Stimulated activated CD8-positive, alpha-beta memory T cell treated with anti-CD3 and anti-CD28 coated beads, Interleukin-12 subunit alpha, Interleukin-12 subunit beta, amount 100 ng/mL, for 4 hours (primary cell): ENCODE results near the gene PLCXD3.

Experiments used
- DNase-seq: peaks from one replicate; pipeline ENCODE4 v3.0.0-alpha.2; 2020; ENCODE audit warnings: low read depth

Gene PLCXD3

DNA sequence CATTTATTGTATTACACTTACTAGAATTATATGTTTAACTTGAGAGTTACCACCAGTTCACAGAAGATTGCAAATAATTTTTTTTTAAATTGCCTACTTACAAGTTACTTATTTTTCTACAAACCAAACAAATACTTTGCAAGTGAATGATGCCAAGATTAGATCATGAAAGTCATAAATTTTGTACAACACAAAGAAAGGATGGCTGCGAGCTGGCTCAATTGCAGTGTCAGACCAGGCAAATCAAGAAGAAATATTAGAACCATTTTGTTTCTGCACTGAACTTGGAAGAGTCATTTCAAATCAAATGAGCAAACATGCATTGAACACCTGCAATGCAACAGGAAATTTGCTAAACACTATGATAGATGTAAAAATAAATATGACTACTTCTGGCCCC is 97.3 kb downstream of the PLCXD3 start:
- no peak for DNase-seq

- no peak for DNase-seq
Measured at GRCh38 chr5:41412496-41412895, 97.9 kb downstream of the PLCXD3 start.

DNA sequence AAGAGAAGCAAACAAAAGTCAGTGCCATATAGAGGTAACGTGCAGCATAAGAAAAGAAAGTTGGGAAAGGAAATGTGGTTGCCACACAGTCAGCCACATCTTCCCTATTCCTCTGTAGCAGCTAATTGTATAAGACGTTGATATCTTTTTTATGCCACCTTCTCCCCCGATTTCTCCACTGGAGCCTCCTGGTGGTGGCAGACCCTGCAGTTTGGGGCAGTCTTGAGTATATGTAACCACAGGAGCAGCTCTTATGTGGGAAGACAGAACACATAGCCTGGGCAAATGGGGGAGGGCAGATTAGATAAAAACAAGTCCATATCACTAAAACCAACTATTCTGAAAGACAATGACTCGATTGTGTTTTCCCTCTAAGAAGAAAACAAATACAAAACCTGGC is 99.7 kb downstream of the PLCXD3 start:
- no peak for DNase-seq

DNA sequence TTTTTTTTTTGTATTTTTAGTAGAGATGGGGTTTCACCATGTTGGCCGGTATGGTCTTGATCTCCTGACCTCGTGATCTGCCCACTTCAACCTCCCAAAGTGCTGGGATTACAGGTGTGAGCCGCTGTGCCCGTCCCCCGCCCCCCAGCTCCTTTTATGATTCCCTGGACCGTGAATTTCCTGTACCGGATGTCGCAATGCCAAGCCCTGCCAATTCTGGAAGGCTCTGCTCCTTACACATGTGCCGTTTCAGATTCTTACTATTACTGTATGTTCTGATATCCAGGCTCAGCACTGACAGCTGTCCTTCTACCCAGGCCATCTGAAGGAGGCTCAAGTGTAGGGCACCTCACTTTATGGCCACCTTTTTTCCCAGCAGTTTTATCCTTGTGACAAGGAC is 100.1 kb downstream of the PLCXD3 start:
- no peak for DNase-seq

DNA sequence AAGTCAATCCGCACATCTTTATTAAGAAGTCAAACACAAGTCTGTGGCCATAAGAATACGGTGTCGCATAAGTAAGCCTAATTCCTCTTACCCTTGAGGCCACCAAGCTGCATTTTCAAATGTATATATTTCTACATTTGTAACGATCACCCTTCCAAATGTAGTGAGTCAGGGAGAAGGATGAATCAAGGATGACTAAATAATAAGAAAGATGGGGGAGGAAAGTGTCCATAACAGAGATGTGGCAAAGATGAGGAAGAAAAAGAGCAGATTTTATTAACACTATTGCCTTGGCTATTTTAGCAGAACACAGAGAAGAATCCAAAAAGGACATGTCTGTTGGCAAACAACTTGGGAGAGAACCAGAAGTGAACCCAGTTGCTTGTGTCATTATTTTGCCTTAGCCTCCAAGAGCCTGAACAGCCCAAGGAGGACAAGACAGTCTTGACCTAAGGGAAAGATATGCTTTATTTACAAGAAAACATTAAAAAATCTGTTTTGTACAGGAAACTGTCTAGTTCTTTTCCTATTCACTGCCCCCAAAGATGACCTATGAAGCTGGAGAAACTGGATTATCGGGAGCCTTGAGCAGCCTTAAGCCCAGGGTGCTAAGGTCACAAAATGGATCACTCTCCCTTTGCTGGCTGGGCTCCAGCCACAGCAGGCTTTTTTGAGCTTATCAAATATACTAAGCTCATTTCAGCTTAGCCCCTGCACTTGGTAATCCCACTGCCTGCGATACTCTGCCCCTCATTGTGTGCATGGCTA is 101.5 kb downstream of the PLCXD3 start:
- no peak for DNase-seq

DNA sequence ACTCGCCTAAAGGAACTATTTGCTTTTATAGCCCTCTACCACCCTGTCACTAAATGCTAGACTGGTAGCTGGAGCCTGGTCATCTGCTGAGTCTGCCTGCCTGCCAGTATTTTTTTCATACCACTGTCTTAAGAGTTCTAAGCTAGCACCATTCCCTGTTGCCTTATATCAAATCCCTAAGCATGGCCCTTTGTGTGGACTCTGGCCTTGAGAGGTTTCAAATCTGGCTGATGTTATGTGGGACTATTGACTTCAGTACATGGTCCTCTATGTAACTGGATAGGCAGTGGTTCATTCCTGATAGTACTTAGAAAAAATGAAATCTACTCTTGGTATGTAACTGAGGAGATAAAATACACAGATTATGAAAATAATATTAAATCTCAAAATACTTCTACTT is 103.5 kb downstream of the PLCXD3 start:
- no peak for DNase-seq

DNA sequence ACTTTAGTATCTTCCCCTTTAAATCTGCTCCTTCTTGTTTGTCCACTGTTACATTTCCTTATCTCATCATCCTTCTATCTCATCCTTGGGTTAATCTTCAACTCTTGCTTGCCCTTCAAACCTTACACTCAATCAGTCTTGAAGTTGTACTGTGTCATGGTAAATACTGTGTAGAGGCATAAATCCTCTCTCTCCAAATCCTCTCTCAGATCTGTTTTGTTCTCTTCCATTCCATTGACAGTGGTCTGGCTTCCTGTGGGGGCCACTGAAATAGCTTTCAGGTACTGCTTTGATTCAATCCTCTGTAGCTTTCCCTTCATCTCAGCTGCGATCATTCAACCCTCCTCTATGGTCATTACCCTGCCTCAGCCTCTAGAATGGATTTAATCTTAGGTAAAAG is 104.0 kb downstream of the PLCXD3 start:
- no peak for DNase-seq

DNA sequence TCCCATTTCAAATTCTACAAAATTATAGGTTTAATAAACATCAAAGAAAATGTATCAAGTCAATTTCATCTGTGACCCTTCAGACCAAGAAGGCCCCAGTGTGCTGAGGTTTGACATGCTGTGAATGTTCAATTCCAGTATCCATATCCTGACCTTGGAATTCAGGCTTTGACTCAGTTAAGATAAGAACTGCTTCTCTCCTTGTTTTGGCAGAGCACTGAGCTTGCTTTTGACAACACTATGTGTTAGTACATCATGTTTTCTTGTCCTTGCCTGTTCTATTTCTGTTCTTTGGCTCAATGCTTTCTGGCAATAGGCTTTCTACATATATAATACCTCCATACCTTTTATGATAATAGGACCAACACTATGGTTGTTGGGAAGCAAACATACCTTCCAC is 105.6 kb downstream of the PLCXD3 start:
- no peak for DNase-seq

DNA sequence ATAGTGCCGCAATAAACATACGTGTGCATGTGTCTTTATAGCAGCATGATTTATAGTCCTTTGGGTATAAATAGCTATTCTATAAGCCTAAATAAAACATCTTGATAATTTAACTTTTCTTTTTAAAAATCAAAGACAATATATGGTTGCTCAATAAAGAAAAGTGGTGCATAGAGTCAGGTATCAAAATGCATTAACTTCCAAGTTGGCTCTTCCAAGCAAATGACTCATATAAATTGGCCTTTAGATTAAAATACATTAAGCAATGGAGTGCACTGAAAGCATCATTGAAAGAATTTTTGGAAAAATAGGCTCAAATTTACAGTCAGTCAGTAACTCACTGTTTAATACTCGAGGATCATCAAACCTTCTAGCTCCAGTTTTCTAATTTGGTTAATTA is 106.6 kb downstream of the PLCXD3 start:
- no peak for DNase-seq

- no peak for DNase-seq
Measured at GRCh38 chr5:41402845-41403244, 107.6 kb downstream of the PLCXD3 start.

DNA sequence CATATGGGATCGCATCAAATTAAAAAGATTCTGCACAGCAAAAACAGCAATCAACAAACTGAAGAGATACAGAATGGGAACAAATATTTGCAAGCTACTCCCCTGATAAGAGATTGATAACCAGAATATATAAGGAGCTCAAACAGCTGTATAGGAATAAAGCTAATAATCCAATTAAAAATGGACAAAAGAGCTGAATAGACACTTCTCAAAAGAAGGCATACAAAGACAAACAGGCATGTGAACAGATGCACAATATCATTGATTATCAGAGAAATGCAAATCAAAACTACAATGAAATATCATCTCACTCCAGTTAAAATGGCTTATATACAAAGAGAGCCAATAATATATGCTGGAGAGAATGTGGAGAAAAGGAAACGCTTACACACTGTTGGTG is 110.6 kb downstream of the PLCXD3 start:
- no peak for DNase-seq

DNA sequence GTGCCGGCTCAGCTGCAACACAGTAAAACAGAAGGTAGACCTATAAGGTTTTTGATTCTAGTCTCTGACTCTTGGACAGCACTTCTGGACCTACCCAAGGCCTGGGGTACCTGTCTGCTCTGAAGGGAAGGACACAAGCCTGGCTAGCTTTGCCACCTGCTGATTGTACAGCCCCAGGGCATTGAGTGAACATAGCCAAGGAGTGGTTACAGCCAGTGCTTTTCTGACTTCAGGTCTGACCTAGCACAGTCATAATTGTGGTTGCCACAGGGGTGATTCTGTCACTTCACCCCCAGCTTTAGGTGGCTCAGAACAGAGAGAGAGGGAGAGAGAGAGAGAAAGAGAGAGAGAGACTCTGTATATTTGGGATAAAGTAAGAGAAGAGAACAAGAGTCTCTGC is 118.4 kb downstream of the PLCXD3 start:
- DNase-seq, result no peak

DNA sequence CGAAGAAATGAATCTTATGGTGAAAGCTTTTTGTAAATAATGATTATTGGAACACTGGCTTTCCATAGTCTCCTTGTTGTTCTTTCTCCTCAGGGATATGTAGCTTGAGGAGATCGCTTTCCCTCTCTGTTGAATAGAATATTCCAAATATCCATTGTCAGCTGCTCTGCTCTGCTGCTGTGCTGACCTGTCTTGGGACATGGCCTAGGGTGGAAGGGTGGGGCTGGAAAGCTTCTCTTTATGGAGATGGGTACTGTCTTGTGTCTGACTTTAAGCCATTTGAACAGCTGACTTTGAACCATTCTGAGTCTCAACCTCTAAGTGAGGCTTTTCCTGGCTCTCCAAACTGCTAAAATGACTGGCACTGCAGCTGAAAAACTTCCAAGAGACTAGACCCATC is 135.8 kb downstream of the PLCXD3 start:
- no peak for DNase-seq

DNA sequence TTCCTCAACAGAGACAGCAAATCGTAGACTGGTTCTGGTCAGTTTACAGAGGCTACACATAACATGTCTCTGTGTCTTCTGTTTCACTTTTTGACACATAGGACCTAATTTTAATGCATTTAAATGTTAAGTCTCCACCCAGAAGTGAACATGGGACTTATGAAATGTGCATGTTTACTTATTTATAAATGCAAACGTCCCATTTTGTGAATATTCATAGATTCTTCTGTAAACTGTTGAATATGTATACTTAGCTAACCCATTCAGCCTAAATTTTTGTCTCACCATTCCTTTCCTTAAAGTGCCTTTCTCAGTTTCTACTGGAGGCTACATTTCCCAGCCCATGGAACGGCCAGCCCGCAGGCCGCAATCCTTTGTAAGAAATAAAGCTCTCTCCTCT is 137.2 kb downstream of the PLCXD3 start:
- DNase-seq, result no peak

GRCh38 chr5:41371738-41372137 is 138.7 kb downstream of the PLCXD3 start:
- DNase-seq, result no peak

DNA sequence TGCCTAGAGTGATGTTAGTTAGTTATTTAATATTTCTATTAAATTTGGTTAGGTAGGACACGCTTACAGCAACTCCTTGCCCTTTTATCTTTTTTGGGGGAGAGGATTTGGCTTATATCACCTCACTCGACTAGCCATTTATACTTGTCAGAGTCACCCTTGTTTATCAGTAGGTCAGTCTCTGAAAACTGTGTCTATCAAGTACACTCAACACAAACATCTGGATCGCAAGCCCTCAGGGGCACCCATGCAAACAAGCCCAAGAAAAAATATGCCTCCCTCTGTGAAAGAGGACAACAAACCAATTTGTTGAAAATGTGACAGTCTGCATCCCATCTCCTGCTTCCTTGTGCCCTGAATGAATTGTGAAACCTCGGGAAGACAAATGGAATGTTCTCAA is 139.9 kb downstream of the PLCXD3 start:
- no peak for DNase-seq

- no peak for DNase-seq
Measured at GRCh38 chr5:41369799-41370198, 140.6 kb downstream of the PLCXD3 start.

- DNase-seq, result no peak
Measured at GRCh38 chr5:41368158-41368557, 142.2 kb downstream of the PLCXD3 start.

- no peak for DNase-seq
Measured at GRCh38 chr5:41365369-41365768, 145.0 kb downstream of the PLCXD3 start.

- DNase-seq, result no peak
Measured at GRCh38 chr5:41364346-41364745, 146.1 kb downstream of the PLCXD3 start.

DNA sequence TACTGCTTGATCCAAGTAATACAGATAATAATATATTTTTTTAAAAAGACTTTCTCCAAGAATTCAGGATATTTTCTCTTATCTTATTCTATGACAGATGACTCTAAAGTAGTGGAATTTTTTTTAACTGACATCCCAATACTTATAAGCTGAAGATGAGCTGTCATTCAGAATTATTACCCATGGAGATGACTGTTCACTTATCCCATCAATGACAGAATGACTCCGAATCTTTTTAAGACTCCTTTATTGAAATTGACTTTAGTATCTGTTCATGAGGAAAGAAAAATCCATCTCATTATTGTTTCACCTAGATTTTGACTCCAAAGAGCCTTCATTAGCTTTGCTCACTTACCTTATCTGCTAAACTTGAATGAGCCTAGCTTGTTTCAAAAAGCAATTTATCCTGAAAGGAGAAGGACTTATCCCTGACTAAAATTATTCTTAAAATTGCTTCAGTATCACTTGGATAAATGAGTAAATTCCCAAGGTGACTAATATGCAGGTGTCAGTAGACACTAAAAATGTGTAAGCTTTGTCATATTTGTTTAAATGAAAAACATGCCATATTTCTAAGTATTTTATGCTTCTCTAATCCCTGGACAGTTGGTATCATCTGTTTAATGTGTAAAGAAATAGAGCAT is 146.9 kb downstream of the PLCXD3 start:
- DNase-seq, result no peak

- DNase-seq, result no peak
Measured at GRCh38 chr5:41356786-41357185, 153.6 kb downstream of the PLCXD3 start.

GRCh38 chr5:41349846-41350245 is 160.6 kb downstream of the PLCXD3 start:
- DNase-seq, result no peak

DNA sequence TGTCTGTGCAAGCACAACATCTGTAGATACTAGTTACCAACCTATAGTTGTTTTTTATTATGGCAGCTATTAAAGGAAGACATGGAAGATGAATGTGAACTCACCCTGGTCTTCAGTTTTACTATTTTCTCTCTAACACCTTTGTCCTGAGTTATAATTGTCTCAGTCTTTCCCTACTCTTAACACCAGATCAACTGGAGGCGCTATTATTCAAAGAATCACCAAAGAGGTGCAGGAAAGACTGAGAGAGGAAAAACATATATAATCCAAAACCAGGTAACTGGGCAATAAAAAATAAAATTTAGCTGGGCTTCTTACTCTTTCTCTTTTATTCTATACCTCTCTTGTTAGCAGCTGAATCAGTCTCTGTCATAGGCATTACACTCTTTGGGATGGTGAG is 162.8 kb downstream of the PLCXD3 start:
- no peak for DNase-seq
